Gastroesophageal sphincter (tissue), 3 donors: ENCODE measurements around the gene RUNX3.

Source experiments
- CTCF ChIP-seq, 4 experiments: fragments of 200-600 bp in 2 of 4; fragments of 450-650 bp in 2 of 4; sonication (generic) in 1 of 4; IDR thresholded peaks; one replicate each; pipeline ENCODE4 v1.5.1; 2017 to 2019; ENCODE audit warnings: antibody characterized with exemption in 4 of 4, mild to moderate bottlenecking in 2 of 4, moderate library complexity in 2 of 4
- POLR2A ChIP-seq, 2 donors: fragments of 450-650 bp; IDR thresholded peaks; one replicate each; pipeline ENCODE4 v1.6.1; 2017; ENCODE audit warnings: antibody characterized with exemption in 2 of 2, mild to moderate bottlenecking in 2 of 2, moderate library complexity in 1 of 2
- POLR2AphosphoS5 ChIP-seq: sonication (generic); formaldehyde crosslinking; IDR thresholded peaks from one replicate; pipeline ENCODE4 v1.6.1; 2017; ENCODE audit warnings: antibody characterized with exemption

- TF ChIP-seq CTCF (IDR thresholded peaks at IDR 0.05) (no peak), POLR2A (IDR thresholded peaks at IDR 0.05) (no peak), POLR2AphosphoS5 (no peak)
These were observed 25.1 kb upstream of the RUNX3 start for GRCh38 chr1:24955161-24955560.
